H9 (cell line): ENCODE results near the gene TMEM185B. TPM values are rescaled to one million over a fixed set of nuclear protein-coding genes. Genes with fewer than 3 reads are reported as not detected.

Source experiments
- DNase-seq: peaks from one replicate; pipeline ENCODE4 v3.0.0-alpha.2; 2017
- H2AFZ ChIP-seq: one replicate; pipeline ENCODE4 v1.6.1; 2013; ENCODE audit warnings: mild to moderate bottlenecking, low read length, control low read depth, moderate library complexity
- H2AK5ac ChIP-seq: 2 replicates; pipeline ENCODE4 v1.6.1; 2013; ENCODE audit warnings: low read length, control low read depth, mixed read lengths; ENCODE audit not compliant: insufficient read length
- H2BK120ac ChIP-seq: one replicate; pipeline ENCODE4 v1.6.1; 2013; ENCODE audit warnings: low read depth, mild to moderate bottlenecking, low read length, control low read depth, inconsistent platforms; ENCODE audit not compliant: poor library complexity, severe bottlenecking
- H2BK12ac ChIP-seq: 2 replicates; pipeline ENCODE4 v1.6.1; 2013; ENCODE audit warnings: low read length, control low read depth, mixed read lengths, low read depth; ENCODE audit not compliant: insufficient read length
- H2BK15ac ChIP-seq: 2 replicates; pipeline ENCODE4 v1.6.1; 2013; ENCODE audit warnings: low read depth, low read length, control low read depth
- H2BK20ac ChIP-seq: one replicate; pipeline ENCODE4 v1.6.1; 2013; ENCODE audit warnings: low read depth, mild to moderate bottlenecking, low read length, control low read depth, inconsistent platforms; ENCODE audit not compliant: poor library complexity, severe bottlenecking
- H2BK5ac ChIP-seq: 2 replicates; pipeline ENCODE4 v1.6.1; 2013; ENCODE audit warnings: low read length, control low read depth, mixed read lengths; ENCODE audit not compliant: insufficient read length
- H3K14ac ChIP-seq: 2 replicates; pipeline ENCODE4 v1.6.1; 2013; ENCODE audit warnings: low read length, control low read depth; ENCODE audit not compliant: insufficient read depth
- H3K18ac ChIP-seq: 2 replicates; pipeline ENCODE4 v1.6.1; 2013; ENCODE audit warnings: low read depth, mild to moderate bottlenecking, mixed read lengths, low read length, control low read depth; ENCODE audit not compliant: insufficient read length
- H3K23ac ChIP-seq: 2 replicates; pipeline ENCODE4 v1.6.1; 2013; ENCODE audit warnings: low read length, control low read depth, mixed read lengths, low read depth; ENCODE audit not compliant: insufficient read length
- H3K23me2 ChIP-seq: 2 replicates; pipeline ENCODE4 v1.6.1; 2013; ENCODE audit warnings: low read depth, mild to moderate bottlenecking, mixed read lengths, low read length, control low read depth; ENCODE audit not compliant: insufficient read length, poor library complexity, severe bottlenecking
- H3K27ac ChIP-seq: 2 replicates; pipeline ENCODE4 v1.5.1; 2013; ENCODE audit warnings: low read length, control low read depth, mixed read lengths, low read depth; ENCODE audit not compliant: insufficient read length
- H3K27me3 ChIP-seq: 2 replicates; pipeline ENCODE4 v1.6.1; 2013; ENCODE audit warnings: low read length, control low read depth, inconsistent platforms; ENCODE audit not compliant: insufficient read depth
- H3K4ac ChIP-seq: 2 replicates; pipeline ENCODE4 v1.6.1; 2013; ENCODE audit warnings: low read depth, mild to moderate bottlenecking, control low read depth, inconsistent platforms, low read length, moderate library complexity
- H3K4me1 ChIP-seq: 2 replicates; pipeline ENCODE4 v1.6.1; 2013; ENCODE audit warnings: low read length, control low read depth, inconsistent platforms; ENCODE audit not compliant: insufficient read depth
- H3K4me2 ChIP-seq: 2 replicates; pipeline ENCODE4 v1.6.1; 2013; ENCODE audit warnings: low read length, control low read depth, mixed read lengths; ENCODE audit not compliant: insufficient read length, insufficient read depth
- H3K56ac ChIP-seq: 2 replicates; pipeline ENCODE4 v1.6.1; 2013; ENCODE audit warnings: low read depth, mild to moderate bottlenecking, mixed read lengths, low read length, control low read depth; ENCODE audit not compliant: insufficient read length
- H3K79me1 ChIP-seq: 2 replicates; pipeline ENCODE4 v1.6.1; 2013; ENCODE audit warnings: low read depth, mild to moderate bottlenecking, moderate library complexity, low read length, control low read depth, inconsistent platforms; ENCODE audit not compliant: insufficient read depth, poor library complexity, severe bottlenecking
- H3K79me2 ChIP-seq: 2 replicates; pipeline ENCODE4 v1.6.1; 2013; ENCODE audit warnings: low read length, control low read depth, inconsistent platforms; ENCODE audit not compliant: insufficient read depth
- H3K9ac ChIP-seq: 2 replicates; pipeline ENCODE4 v1.6.1; 2013; ENCODE audit warnings: low read length, control low read depth, mixed read lengths; ENCODE audit not compliant: insufficient read length; ENCODE audit errors: extremely low read depth
- H3K9me3 ChIP-seq: one replicate; pipeline ENCODE4 v1.6.1; 2013; ENCODE audit warnings: low read depth, low read length, inconsistent platforms; ENCODE audit not compliant: control insufficient read depth
- H3T11ph ChIP-seq: one replicate; pipeline ENCODE4 v1.6.1; 2013; ENCODE audit warnings: mild to moderate bottlenecking, low read length, control low read depth, inconsistent platforms
- H4K20me1 ChIP-seq: one replicate; pipeline ENCODE4 v1.6.1; 2013; ENCODE audit not compliant: control insufficient read depth, insufficient read length, insufficient read depth
- H4K5ac ChIP-seq: 2 replicates; pipeline ENCODE4 v1.6.1; 2013; ENCODE audit warnings: low read depth, mild to moderate bottlenecking, mixed read lengths, low read length, control low read depth; ENCODE audit not compliant: insufficient read length
- H4K8ac ChIP-seq: replicated peaks from 2 replicates; pipeline ENCODE4 v1.6.1; 2013; ENCODE audit warnings: low read length, control low read depth, mixed read lengths, low read depth; ENCODE audit not compliant: insufficient read length
- H4K91ac ChIP-seq: 2 replicates; pipeline ENCODE4 v1.6.1; 2013; ENCODE audit warnings: low read depth, mild to moderate bottlenecking, moderate library complexity, mixed read lengths, low read length, control low read depth; ENCODE audit not compliant: insufficient read length
- H3K27ac Mint-ChIP-seq, 3 experiments: 2 replicates in 2 of 3; 3 replicates in 1 of 3; pipeline ENCODE4 v1.8.0; 2020 to 2021; ENCODE audit warnings: mixed read lengths in 3 of 3, mild to moderate bottlenecking in 1 of 3, moderate library complexity in 1 of 3
- H3K27me3 Mint-ChIP-seq: 2 replicates; pipeline ENCODE4 v1.8.0; 2021; ENCODE audit warnings: low read depth, mild to moderate bottlenecking, moderate library complexity, mixed read lengths
- H3K36me3 Mint-ChIP-seq, 3 experiments: 2 replicates in 2 of 3; 3 replicates in 1 of 3; pipeline ENCODE4 v1.8.0; 2020 to 2021; ENCODE audit warnings: low read depth in 3 of 3, mixed read lengths in 3 of 3; ENCODE audit not compliant: insufficient read depth in 1 of 3
- H3K4me1 Mint-ChIP-seq, 2 experiments: 2 replicates each; pipeline ENCODE4 v1.8.0; 2020; ENCODE audit warnings: mixed read lengths in 2 of 2
- H3K4me3 Mint-ChIP-seq, 2 experiments: 2 replicates in 1 of 2; 3 replicates in 1 of 2; pipeline ENCODE4 v1.8.0; 2020 to 2021; ENCODE audit warnings: mild to moderate bottlenecking in 2 of 2, mixed read lengths in 2 of 2, moderate library complexity in 1 of 2
- H3K9me3 Mint-ChIP-seq, 2 experiments: 2 replicates in 1 of 2; 3 replicates in 1 of 2; pipeline ENCODE4 v1.8.0; 2020; ENCODE audit warnings: mild to moderate bottlenecking in 2 of 2, mixed read lengths in 2 of 2, moderate library complexity in 1 of 2
- WGBS: extraction: QIAGEN DNeasy Blood & Tissue Kit; methylation state at CpG from one replicate; pipeline ENCODE4 v1.1.7; 2013; ENCODE audit warnings: missing lambda C conversion rate, low lambda C conversion rate, mixed read lengths; ENCODE audit not compliant: insufficient read length; ENCODE audit errors: extremely low coverage; 5-methylcytosine and 5-hydroxymethylcytosine counted together
- total RNA-seq: library from RNA; stranded (reverse); gene quantifications from 2 replicates; pipeline ENCODE4 v1.2.1, GENCODE V29; 2021
- TF ChIP-seq, protein P1 (sequence below): fragments of 200-600 bp; sonication (generic); conservative IDR thresholded peaks from 3 replicates; pipeline ENCODE4 v1.8.0; 2021; ENCODE audit warnings: antibody characterized with exemption, mild to moderate bottlenecking

The TMEM185B gene
- total RNA-seq, 1 experiment from 2014 or later, result 29.0 TPM

DNA sequence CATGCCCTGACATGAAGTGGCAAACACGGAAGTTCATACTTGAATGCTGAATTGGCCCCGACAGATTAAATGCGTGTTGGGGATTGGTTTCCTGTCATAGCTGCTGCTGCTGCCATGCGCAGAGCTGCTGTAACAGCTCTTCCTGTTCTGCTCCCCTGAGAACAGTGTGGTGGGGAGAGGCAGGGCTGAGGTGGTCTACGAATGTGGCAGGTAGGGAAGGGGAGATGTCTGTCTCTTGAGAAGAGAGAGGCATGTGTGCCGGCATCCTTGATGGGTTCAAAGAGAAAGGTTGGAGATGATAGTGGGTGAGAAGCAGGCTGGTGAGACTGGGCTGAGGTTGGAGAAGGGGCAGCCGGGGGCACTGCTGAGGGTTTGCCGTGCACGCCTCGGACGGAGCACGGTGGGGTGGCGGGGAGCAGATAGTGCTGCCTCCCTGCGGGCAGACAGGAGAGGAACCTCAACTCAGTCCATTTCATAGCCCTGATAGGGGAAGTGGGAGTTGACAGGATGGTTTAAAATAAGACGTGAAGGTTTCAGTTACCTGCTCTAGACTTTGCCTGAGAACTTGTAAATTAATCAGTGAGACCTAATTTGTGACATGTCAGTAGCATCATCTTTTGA lies 46.1 kb downstream of the TMEM185B start:
- Histone ChIP-seq H4K8ac (no peak overlapping the region), H3K4me1 (peaks cover 4% of the 10 kb centered on the region), H3K27me3 (no peaks in the 10 kb centered on the region), H3K56ac (no peak overlapping the region), H3K79me1 (no peaks in the 10 kb centered on the region), H3K23ac (no peak overlapping the region), H2AK5ac (no peak overlapping the region), H3K9ac (no peak overlapping the region), H2BK20ac (no peak overlapping the region), H3K14ac (no peak overlapping the region), H3K4me2 (no peak overlapping the region), H2BK120ac (no peak overlapping the region), H3T11ph (no peak overlapping the region), H4K91ac (no peak overlapping the region), H4K5ac (no peak overlapping the region), H2BK12ac (no peak overlapping the region), H3K4ac (no peak overlapping the region), H2AFZ (no peak overlapping the region), H4K20me1 (no peaks in the 10 kb centered on the region), H3K23me2 (no peaks in the 10 kb centered on the region), H2BK15ac (no peak overlapping the region), H3K9me3 (no peaks in the 10 kb centered on the region), H3K79me2 (no peaks in the 10 kb centered on the region), H3K18ac (no peak overlapping the region), H3K27ac (no peak overlapping the region), H2BK5ac (no peak overlapping the region)
- H3K27ac Mint-ChIP-seq, result no peak overlapping the region
- peaks cover 16 to 26% of the 10 kb centered on the region in 2 experiments for H3K4me1 Mint-ChIP-seq
- no CpG with 5 or more reads among the region's 15 CpGs for WGBS
- H3K27me3 Mint-ChIP-seq, result no peaks in the 10 kb centered on the region
- peak; percentile 49 for DNase-seq
- no peaks in the 10 kb centered on the region for H3K9me3 Mint-ChIP-seq
- H3K4me3 Mint-ChIP-seq, result no peak overlapping the region
- H3K36me3 Mint-ChIP-seq, result peaks cover 0 to 4% (median 1%) of the 10 kb centered on the region in 3 experiments; a peak in 3 of 7 replicates
- TF ChIP-seq, protein P1, sequence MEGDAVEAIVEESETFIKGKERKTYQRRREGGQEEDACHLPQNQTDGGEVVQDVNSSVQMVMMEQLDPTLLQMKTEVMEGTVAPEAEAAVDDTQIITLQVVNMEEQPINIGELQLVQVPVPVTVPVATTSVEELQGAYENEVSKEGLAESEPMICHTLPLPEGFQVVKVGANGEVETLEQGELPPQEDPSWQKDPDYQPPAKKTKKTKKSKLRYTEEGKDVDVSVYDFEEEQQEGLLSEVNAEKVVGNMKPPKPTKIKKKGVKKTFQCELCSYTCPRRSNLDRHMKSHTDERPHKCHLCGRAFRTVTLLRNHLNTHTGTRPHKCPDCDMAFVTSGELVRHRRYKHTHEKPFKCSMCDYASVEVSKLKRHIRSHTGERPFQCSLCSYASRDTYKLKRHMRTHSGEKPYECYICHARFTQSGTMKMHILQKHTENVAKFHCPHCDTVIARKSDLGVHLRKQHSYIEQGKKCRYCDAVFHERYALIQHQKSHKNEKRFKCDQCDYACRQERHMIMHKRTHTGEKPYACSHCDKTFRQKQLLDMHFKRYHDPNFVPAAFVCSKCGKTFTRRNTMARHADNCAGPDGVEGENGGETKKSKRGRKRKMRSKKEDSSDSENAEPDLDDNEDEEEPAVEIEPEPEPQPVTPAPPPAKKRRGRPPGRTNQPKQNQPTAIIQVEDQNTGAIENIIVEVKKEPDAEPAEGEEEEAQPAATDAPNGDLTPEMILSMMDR, result peak; percentile 45; the same call in 2 of the 3 replicates
